Fibroblast of mammary gland (primary cell): ENCODE measurements around the gene NOS1AP.

Experiments used
- DNase-seq: peaks from one replicate; pipeline ENCODE4 v3.0.0-alpha.2; 2010; ENCODE audit warnings: low read depth
- H3K4me3 ChIP-seq: 2 replicates; pipeline ENCODE4 v1.5.1; 2011; ENCODE audit warnings: low read depth, mild to moderate bottlenecking, low read length, moderate library complexity; ENCODE audit not compliant: control insufficient read depth
- TF ChIP-seq, protein P1 (sequence below): conservative IDR thresholded peaks from 2 replicates; pipeline ENCODE4 v1.5.1; 2011; ENCODE audit warnings: low read depth, low read length, inconsistent platforms; ENCODE audit not compliant: control insufficient read depth, insufficient read depth

NOS1AP gene

DNA sequence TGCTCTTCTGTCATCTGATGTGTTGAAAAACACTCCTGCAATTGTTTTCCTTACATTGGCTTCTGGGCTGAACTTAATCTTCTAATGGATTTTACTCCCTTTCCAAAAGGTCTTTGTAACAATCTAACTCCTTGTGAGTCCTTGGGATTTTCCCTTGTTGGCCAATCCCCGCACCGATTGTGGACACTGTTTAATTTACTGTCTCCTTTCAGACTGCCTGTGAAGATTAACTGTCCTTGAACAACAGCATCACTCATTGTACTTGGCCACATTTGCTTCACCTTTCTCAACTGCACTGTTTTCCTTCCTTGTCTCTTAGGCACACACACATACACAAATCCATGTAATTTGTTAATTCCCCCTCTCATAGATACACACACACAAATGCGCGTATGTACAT is 186.8 kb downstream of the NOS1AP start:
- H3K4me3 ChIP-seq, result no peak overlapping the region
- no peak for DNase-seq
- TF ChIP-seq, protein P1, sequence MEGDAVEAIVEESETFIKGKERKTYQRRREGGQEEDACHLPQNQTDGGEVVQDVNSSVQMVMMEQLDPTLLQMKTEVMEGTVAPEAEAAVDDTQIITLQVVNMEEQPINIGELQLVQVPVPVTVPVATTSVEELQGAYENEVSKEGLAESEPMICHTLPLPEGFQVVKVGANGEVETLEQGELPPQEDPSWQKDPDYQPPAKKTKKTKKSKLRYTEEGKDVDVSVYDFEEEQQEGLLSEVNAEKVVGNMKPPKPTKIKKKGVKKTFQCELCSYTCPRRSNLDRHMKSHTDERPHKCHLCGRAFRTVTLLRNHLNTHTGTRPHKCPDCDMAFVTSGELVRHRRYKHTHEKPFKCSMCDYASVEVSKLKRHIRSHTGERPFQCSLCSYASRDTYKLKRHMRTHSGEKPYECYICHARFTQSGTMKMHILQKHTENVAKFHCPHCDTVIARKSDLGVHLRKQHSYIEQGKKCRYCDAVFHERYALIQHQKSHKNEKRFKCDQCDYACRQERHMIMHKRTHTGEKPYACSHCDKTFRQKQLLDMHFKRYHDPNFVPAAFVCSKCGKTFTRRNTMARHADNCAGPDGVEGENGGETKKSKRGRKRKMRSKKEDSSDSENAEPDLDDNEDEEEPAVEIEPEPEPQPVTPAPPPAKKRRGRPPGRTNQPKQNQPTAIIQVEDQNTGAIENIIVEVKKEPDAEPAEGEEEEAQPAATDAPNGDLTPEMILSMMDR, result no peak

DNA sequence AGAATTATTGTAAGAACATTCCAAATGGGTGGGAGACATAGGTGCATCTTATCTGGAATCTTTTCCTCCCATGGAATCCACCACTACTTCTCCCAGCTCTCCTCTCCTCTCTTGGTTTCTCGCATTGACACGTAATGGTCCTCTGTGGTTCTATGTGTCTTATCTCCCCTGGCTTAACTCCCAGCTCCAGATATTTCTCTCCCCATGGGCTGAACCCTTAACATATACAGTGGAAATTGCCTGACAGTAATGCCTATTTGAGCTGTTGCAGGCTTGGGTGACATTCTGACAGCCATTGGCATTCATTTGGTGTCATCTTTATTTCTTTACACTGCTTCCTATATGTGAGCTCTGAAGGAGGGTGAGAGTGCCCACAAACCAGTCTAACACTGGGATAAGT is 188.9 kb downstream of the NOS1AP start:
- DNase-seq, result no peak
- TF ChIP-seq, protein P1, result no peak
- no peak overlapping the region for H3K4me3 ChIP-seq

DNA sequence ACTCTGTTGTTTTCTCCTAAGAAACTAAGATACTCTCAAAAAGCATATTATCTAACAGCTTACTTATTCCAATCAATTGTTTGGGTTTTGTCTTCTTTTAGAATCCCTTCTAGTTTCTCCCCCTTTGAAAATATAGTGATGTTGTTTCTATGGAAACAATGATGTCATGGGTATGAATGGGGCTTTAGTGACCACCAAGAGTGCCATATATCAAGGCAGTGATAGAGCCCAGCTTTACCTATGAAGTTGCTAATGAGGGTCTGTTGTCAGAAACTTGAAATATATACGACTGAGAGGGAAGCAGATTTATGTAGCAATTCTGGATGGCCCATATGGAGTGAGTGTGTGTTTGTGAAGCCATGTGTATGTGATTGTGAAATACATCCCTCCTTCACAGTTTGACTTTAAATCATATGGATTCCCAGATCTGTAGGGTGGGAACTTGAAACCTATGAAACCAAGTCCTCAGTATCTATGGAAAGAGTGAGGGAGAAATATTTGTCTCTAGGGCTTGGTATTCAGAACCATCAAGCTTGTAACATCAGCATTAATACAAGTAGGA is 190.5 kb downstream of the NOS1AP start:
- H3K4me3 ChIP-seq, result no peak overlapping the region
- TF ChIP-seq, protein P1, result no peak
- no peak for DNase-seq

DNA sequence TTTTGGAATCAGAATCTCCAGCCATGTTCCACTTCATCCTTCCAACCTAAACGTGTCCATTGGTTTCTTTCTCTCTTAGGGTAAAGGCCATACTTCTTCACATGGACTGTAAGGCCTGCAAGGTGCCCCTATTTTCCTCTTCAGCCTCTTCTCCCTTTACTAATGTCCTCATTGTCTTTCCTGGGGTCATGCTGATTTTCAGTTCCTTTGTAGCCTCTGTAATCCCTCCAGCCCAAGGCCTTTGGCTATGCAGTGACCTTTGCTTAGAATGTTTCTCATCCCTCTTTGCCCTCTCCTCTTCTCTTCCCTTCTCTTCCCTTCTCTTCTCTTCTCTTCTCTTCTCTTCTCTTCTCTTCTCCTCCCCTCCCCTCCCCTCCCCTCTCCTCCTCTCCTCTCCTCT is 194.6 kb downstream of the NOS1AP start:
- no peak overlapping the region for H3K4me3 ChIP-seq
- DNase-seq, result no peak
- TF ChIP-seq, protein P1, result no peak

DNA sequence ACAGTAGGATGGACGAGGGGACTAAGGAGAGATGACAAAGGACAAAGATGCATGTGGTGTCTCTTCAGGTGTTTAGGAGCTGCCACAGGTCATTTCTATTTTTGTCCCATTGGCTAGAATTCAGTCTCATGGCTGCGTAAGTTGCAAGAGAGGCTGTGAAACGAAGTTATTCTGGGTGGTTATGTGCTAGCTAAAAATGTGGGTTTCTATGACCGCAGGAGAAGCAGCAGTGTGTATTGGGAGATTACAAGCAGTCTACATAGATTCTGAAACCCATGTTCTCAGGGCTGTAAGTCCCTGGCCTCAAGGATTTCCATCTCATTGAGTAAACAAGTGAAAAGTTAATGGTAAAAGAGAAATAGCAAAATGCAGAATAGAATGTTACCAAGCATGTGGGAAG is 196.5 kb downstream of the NOS1AP start:
- TF ChIP-seq, protein P1, result no peak
- DNase-seq, result no peak
- no peak overlapping the region for H3K4me3 ChIP-seq

DNA sequence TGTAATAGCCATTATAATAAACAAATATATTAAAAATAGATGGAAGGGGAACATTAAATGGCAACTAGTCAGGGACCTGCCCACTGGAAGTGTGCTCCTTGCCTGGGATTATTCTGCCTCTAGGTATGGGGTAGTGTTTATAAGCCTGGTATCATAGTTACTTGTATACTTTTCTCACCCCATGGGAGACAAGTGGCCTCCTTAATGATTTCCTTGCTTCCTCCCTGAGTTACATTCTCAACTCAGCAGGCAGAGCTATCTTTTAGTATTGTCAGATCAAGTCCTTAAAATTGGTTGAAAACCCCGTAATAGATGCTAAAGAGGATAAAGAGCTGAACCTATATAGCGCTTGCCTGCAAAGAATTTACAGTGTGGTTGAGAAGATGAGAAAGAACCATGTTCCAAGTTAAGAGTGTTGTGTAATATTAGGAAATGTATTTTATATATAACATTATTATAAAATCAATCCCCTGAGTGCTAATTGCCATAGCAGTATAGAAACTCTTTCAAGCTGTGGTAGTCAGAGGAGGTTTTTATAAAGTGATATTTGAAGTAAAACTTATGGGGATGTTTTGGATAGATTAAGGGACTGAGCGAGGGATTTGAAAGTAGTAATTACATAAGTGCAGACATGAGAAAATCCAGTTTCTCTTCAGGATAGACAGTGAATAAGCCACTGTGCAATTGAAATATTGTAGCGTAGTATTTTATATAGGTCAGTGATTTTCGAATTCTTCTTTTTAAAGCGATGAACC is 200.7 kb downstream of the NOS1AP start:
- TF ChIP-seq, protein P1, result no peak
- DNase-seq, result no peak
- no peak overlapping the region for H3K4me3 ChIP-seq
